Mesendoderm (in vitro differentiated cells): ENCODE measurements around the gene OPCML.

ENCODE experiments used
- DNase-seq: peaks from one replicate; pipeline ENCODE4 v3.0.0; 2013
- H2AK5ac ChIP-seq: 2 replicates; pipeline ENCODE4 v1.6.1; 2013; ENCODE audit warnings: low read length, inconsistent platforms
- H2BK120ac ChIP-seq: 2 replicates; pipeline ENCODE4 v1.6.1; 2013; ENCODE audit warnings: low read depth, mild to moderate bottlenecking, low read length, moderate library complexity, mixed read lengths
- H2BK15ac ChIP-seq: replicated peaks from 2 replicates; pipeline ENCODE4 v1.6.1; 2013; ENCODE audit warnings: low read depth, mild to moderate bottlenecking, moderate library complexity
- H2BK5ac ChIP-seq: 2 replicates; pipeline ENCODE4 v1.6.1; 2013; ENCODE audit warnings: low read length, inconsistent platforms
- H3K18ac ChIP-seq: 2 replicates; pipeline ENCODE4 v1.6.1; 2013; ENCODE audit warnings: mild to moderate bottlenecking, low read length, mixed read lengths
- H3K23ac ChIP-seq: one replicate; pipeline ENCODE4 v1.6.1; 2013; ENCODE audit warnings: low read length
- H3K27ac ChIP-seq: 2 replicates; pipeline ENCODE4 v1.5.1; 2013; ENCODE audit warnings: low read depth, mild to moderate bottlenecking, inconsistent platforms, low read length, moderate library complexity
- H3K27me3 ChIP-seq: 2 replicates; pipeline ENCODE4 v1.6.1; 2013; ENCODE audit warnings: low read length, control low read depth, mild to moderate bottlenecking, inconsistent platforms; ENCODE audit not compliant: insufficient read depth, poor library complexity
- H3K36me3 ChIP-seq: 2 replicates; pipeline ENCODE4 v1.6.1; 2013; ENCODE audit warnings: low read length, inconsistent platforms; ENCODE audit not compliant: control insufficient read depth, insufficient read depth
- H3K4ac ChIP-seq: one replicate; pipeline ENCODE4 v1.6.1; 2013; ENCODE audit warnings: low read depth, mild to moderate bottlenecking, low read length, moderate library complexity
- H3K4me1 ChIP-seq: 2 replicates; pipeline ENCODE4 v1.6.1; 2013; ENCODE audit warnings: low read depth, low read length, inconsistent platforms; ENCODE audit not compliant: control insufficient read depth
- H3K4me2 ChIP-seq: 2 replicates; pipeline ENCODE4 v1.6.1; 2013; ENCODE audit warnings: low read length
- H3K4me3 ChIP-seq: 2 replicates; pipeline ENCODE4 v1.5.1; 2013; ENCODE audit warnings: mild to moderate bottlenecking, low read length
- H3K56ac ChIP-seq: one replicate; pipeline ENCODE4 v1.6.1; 2013; ENCODE audit warnings: low read length
- H3K79me1 ChIP-seq: 2 replicates; pipeline ENCODE4 v1.6.1; 2013; ENCODE audit warnings: low read length, inconsistent platforms
- H3K79me2 ChIP-seq: 2 replicates; pipeline ENCODE4 v1.6.1; 2013; ENCODE audit warnings: mild to moderate bottlenecking, low read length; ENCODE audit not compliant: control insufficient read depth, insufficient read depth
- H3K9ac ChIP-seq: 2 replicates; pipeline ENCODE4 v1.6.1; 2013; ENCODE audit warnings: low read length, inconsistent platforms
- H4K5ac ChIP-seq: one replicate; pipeline ENCODE4 v1.6.1; 2013; ENCODE audit warnings: low read length
- H4K8ac ChIP-seq: one replicate; pipeline ENCODE4 v1.6.1; 2013; ENCODE audit warnings: low read depth, mild to moderate bottlenecking, control low read depth, low read length, moderate library complexity
- WGBS: extraction: QIAGEN DNeasy Blood & Tissue Kit; methylation state at CpG from one replicate; pipeline ENCODE4 v1.1.7; 2013; ENCODE audit warnings: low lambda C conversion rate, missing lambda C conversion rate; ENCODE audit not compliant: insufficient coverage; ENCODE audit errors: extremely low coverage; 5-methylcytosine and 5-hydroxymethylcytosine counted together

Gene OPCML

GRCh38 chr11:133007027-133007584 lies 525.2 kb downstream of the OPCML start:
- H3K4me2 ChIP-seq: no peak overlapping the region
- no peak overlapping the region for H3K4ac ChIP-seq
- H3K56ac ChIP-seq: no peak overlapping the region
- H3K79me2 ChIP-seq: no peaks in the 10 kb centered on the region
- H3K79me1 ChIP-seq: no peaks in the 10 kb centered on the region
- H3K27ac ChIP-seq: no peak overlapping the region
- no peak overlapping the region for H2BK5ac ChIP-seq
- H3K27me3 ChIP-seq: no peaks in the 10 kb centered on the region
- H2BK120ac ChIP-seq: no peak overlapping the region
- no peak overlapping the region for H3K9ac ChIP-seq
- no peak overlapping the region for H2AK5ac ChIP-seq
- DNase-seq: peak; percentile 67
- no peak overlapping the region for H4K8ac ChIP-seq
- H2BK15ac ChIP-seq: no peak overlapping the region
- no peak overlapping the region for H3K4me3 ChIP-seq
- H3K36me3 ChIP-seq: no peaks in the 10 kb centered on the region
- no peak overlapping the region for H4K5ac ChIP-seq
- H3K23ac ChIP-seq: no peak overlapping the region
- H3K18ac ChIP-seq: no peak overlapping the region
- no CpG with 5 or more reads among the region's 2 CpGs for WGBS
- no peaks in the 10 kb centered on the region for H3K4me1 ChIP-seq

DNA sequence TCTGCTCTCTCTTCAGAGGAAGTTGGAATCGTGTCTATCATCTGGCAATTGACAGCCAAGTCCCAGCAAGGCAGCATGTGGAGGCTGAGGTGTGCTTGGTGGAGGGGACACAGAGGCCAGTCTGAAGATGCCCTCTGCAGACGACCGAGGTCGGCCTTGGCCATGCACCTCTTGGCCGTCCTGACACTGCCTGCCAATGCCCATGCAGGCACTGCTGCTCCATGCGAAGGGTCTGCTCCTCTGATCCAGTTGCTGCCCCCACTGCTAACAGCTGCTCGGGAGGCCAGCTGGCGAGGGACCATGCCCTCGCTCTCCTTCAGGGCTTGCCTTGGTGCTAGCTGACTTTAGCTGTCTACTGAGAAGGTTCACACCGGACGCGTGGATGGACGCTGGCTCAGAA lies 527.9 kb downstream of the OPCML start:
- no peak overlapping the region for H3K4me3 ChIP-seq

GRCh38 chr11:132999516-132999915 lies 532.8 kb downstream of the OPCML start:
- H4K8ac ChIP-seq: no peak overlapping the region
- H3K4me2 ChIP-seq: no peak overlapping the region
- H3K27me3 ChIP-seq: peaks cover 6% of the 10 kb centered on the region
- no peak overlapping the region for H3K9ac ChIP-seq
- no peak overlapping the region for H2BK120ac ChIP-seq
- H2BK15ac ChIP-seq: no peak overlapping the region
- no peak overlapping the region for H4K5ac ChIP-seq
- H3K23ac ChIP-seq: no peak overlapping the region
- H3K36me3 ChIP-seq: no peaks in the 10 kb centered on the region
- H2AK5ac ChIP-seq: no peak overlapping the region
- no peak overlapping the region for H3K18ac ChIP-seq
- no peak overlapping the region for H3K4me3 ChIP-seq
- no peaks in the 10 kb centered on the region for H3K79me1 ChIP-seq
- no peaks in the 10 kb centered on the region for H3K4me1 ChIP-seq
- H2BK5ac ChIP-seq: no peak overlapping the region
- H3K79me2 ChIP-seq: no peaks in the 10 kb centered on the region
- H3K56ac ChIP-seq: no peak overlapping the region
- WGBS: no CpG with 5 or more reads among the region's 12 CpGs
- DNase-seq: no peak
- no peak overlapping the region for H3K27ac ChIP-seq
- H3K4ac ChIP-seq: no peak overlapping the region

More for the DNA sequence above, 527.9 kb downstream of the OPCML start:
- H2BK15ac ChIP-seq: no peak overlapping the region
- H3K79me2 ChIP-seq: no peaks in the 10 kb centered on the region
- no peak overlapping the region for H4K8ac ChIP-seq
- DNase-seq: no peak
- no peak overlapping the region for H2BK120ac ChIP-seq
- H3K4me2 ChIP-seq: no peak overlapping the region
- H3K27me3 ChIP-seq: no peaks in the 10 kb centered on the region
- no peak overlapping the region for H3K18ac ChIP-seq
- no peaks in the 10 kb centered on the region for H3K4me1 ChIP-seq
- H3K36me3 ChIP-seq: no peaks in the 10 kb centered on the region
- no peak overlapping the region for H3K23ac ChIP-seq
- no peak overlapping the region for H3K27ac ChIP-seq
- no peaks in the 10 kb centered on the region for H3K79me1 ChIP-seq
- no peak overlapping the region for H3K9ac ChIP-seq
- no CpG with 5 or more reads among the region's 13 CpGs for WGBS
- no peak overlapping the region for H4K5ac ChIP-seq
- H3K4ac ChIP-seq: no peak overlapping the region
- H2BK5ac ChIP-seq: no peak overlapping the region
- H3K56ac ChIP-seq: no peak overlapping the region
- H2AK5ac ChIP-seq: no peak overlapping the region

GRCh38 chr11:132999031-132999430 lies 533.3 kb downstream of the OPCML start:
- no peak overlapping the region for H2BK15ac ChIP-seq

GRCh38 chr11:132997396-132997795 lies 534.9 kb downstream of the OPCML start:
- no peak overlapping the region for H3K56ac ChIP-seq
- no peak overlapping the region for H3K18ac ChIP-seq
- no peak overlapping the region for H2BK5ac ChIP-seq
- no peak overlapping the region for H4K8ac ChIP-seq
- H3K79me2 ChIP-seq: no peaks in the 10 kb centered on the region
- no peak overlapping the region for H2BK120ac ChIP-seq
- H3K4ac ChIP-seq: no peak overlapping the region
- no peak overlapping the region for H4K5ac ChIP-seq
- no peaks in the 10 kb centered on the region for H3K79me1 ChIP-seq
- no peaks in the 10 kb centered on the region for H3K36me3 ChIP-seq
- H3K4me1 ChIP-seq: no peaks in the 10 kb centered on the region
- H3K4me2 ChIP-seq: no peak overlapping the region
- H3K27me3 ChIP-seq: peaks cover 15% of the 10 kb centered on the region
- no peak overlapping the region for H3K4me3 ChIP-seq
- no peak overlapping the region for H3K9ac ChIP-seq
- H2AK5ac ChIP-seq: no peak overlapping the region
- no peak for DNase-seq
- H3K23ac ChIP-seq: no peak overlapping the region
- no peak overlapping the region for H3K27ac ChIP-seq
- WGBS: no CpG with 5 or more reads among the region's 5 CpGs
- H2BK15ac ChIP-seq: no peak overlapping the region

More at GRCh38 chr11:132999031-132999430, 533.3 kb downstream of the OPCML start:
- no peak overlapping the region for H3K18ac ChIP-seq
- no peaks in the 10 kb centered on the region for H3K36me3 ChIP-seq
- H4K8ac ChIP-seq: no peak overlapping the region
- H2BK5ac ChIP-seq: no peak overlapping the region
- H3K27me3 ChIP-seq: peaks cover 10% of the 10 kb centered on the region
- H3K27ac ChIP-seq: no peak overlapping the region
- no peaks in the 10 kb centered on the region for H3K79me2 ChIP-seq
- no peak overlapping the region for H3K56ac ChIP-seq
- H3K4me1 ChIP-seq: no peaks in the 10 kb centered on the region
- no peak overlapping the region for H3K23ac ChIP-seq
- H2BK120ac ChIP-seq: no peak overlapping the region
- H3K4me3 ChIP-seq: no peak overlapping the region
- no peaks in the 10 kb centered on the region for H3K79me1 ChIP-seq
- H2AK5ac ChIP-seq: no peak overlapping the region
- no peak overlapping the region for H3K9ac ChIP-seq
- no peak overlapping the region for H3K4me2 ChIP-seq
- no CpG with 5 or more reads among the region's 5 CpGs for WGBS
- DNase-seq: no peak
- no peak overlapping the region for H3K4ac ChIP-seq
- no peak overlapping the region for H4K5ac ChIP-seq

DNA sequence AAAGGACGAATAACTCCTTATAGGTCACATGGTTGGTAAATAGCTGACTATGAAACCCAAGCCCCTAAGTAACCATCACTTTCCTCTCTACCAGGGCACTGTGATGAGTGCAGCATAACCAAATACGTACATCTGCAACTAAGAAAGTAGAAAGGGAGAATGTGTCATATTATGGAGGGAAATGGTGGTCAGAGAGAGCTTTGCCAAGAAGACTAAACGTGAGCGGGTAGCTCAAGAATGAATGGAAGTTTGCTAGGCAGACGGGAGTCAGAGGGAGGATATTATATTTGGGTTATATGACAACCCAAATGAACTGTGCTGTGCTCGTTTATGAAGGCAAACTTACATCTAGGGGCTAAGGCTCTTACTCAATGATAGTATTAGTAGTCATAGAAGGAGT lies 537.3 kb downstream of the OPCML start:
- WGBS: no CpG with 5 or more reads among the region's 6 CpGs
- Histone ChIP-seq H2AK5ac (no peak overlapping the region), H3K23ac (no peak overlapping the region)

More for the DNA sequence above, 537.3 kb downstream of the OPCML start:
- H3K4ac ChIP-seq: no peak overlapping the region
- no peak overlapping the region for H3K56ac ChIP-seq
- peaks cover 15% of the 10 kb centered on the region for H3K27me3 ChIP-seq
- no peaks in the 10 kb centered on the region for H3K36me3 ChIP-seq
- no peaks in the 10 kb centered on the region for H3K4me1 ChIP-seq
- H2BK120ac ChIP-seq: no peak overlapping the region
- H2BK15ac ChIP-seq: no peak overlapping the region
- H3K79me1 ChIP-seq: no peaks in the 10 kb centered on the region
- no peak overlapping the region for H4K5ac ChIP-seq
- H3K9ac ChIP-seq: no peak overlapping the region
- H3K4me2 ChIP-seq: no peak overlapping the region
- H3K27ac ChIP-seq: no peak overlapping the region
- no peak overlapping the region for H2BK5ac ChIP-seq
- no peak overlapping the region for H4K8ac ChIP-seq
- H3K18ac ChIP-seq: no peak overlapping the region
- no peak for DNase-seq
- H3K4me3 ChIP-seq: no peak overlapping the region
- no peaks in the 10 kb centered on the region for H3K79me2 ChIP-seq
